OCI-LY3 (cell line): ENCODE data around the gene RDH16.
"Not testable (repeated sequence)": the region's sequence is repeated elsewhere in the genome, so short reads cannot be mapped to it uniquely, and the experiment has no call there.

Experiments used
- H2AFZ ChIP-seq: fragments of 200-600, 300-600 bp; shearing (Covaris generic); 2 replicates; pipeline ENCODE4 v1.6.0; 2014; ENCODE audit warnings: antibody characterized with exemption, low read depth, low read length
- H3K27ac ChIP-seq: fragments of 200-600, 300-600 bp; sonication (generic); 2 replicates; pipeline ENCODE4 v1.5.1; 2014; ENCODE audit warnings: mild to moderate bottlenecking, low read length, moderate library complexity, mixed read lengths
- H3K27me3 ChIP-seq: fragments of 200-600, 300-600 bp; sonication (generic); 2 replicates; pipeline ENCODE4 v1.6.1; 2014; ENCODE audit warnings: low read depth, low read length, mixed read lengths
- H3K36me3 ChIP-seq: fragments of 200-600, 300-600 bp; sonication (generic); replicated peaks from 2 replicates; pipeline ENCODE3; 2014; ENCODE audit warnings: low read depth, low read length, mixed read lengths
- H3K4me1 ChIP-seq: fragments of 300-600, 200-600 bp; sonication (generic); 2 replicates; pipeline ENCODE4 v1.6.1; 2014; ENCODE audit warnings: low read length, mixed read lengths
- H3K4me2 ChIP-seq: fragments of 200-600, 300-600 bp; sonication (generic); 2 replicates; pipeline ENCODE4 v1.6.1; 2014; ENCODE audit warnings: low read length, mixed read lengths
- H3K4me3 ChIP-seq: fragments of 300-600, 200-600 bp; sonication (generic); 2 replicates; pipeline ENCODE4 v1.5.1; 2014; ENCODE audit warnings: antibody characterized with exemption, mild to moderate bottlenecking, low read length, moderate library complexity
- H3K79me2 ChIP-seq: fragments of 300-600, 200-600 bp; shearing (Covaris generic); 2 replicates; pipeline ENCODE4 v1.6.1; 2014; ENCODE audit warnings: mild to moderate bottlenecking, low read length, mixed read lengths
- H3K9ac ChIP-seq: fragments of 300-600, 200-600 bp; shearing (Covaris generic); 2 replicates; pipeline ENCODE4 v1.6.0; 2014; ENCODE audit warnings: mild to moderate bottlenecking, low read length, moderate library complexity
- H3K9me3 ChIP-seq: fragments of 200-600, 300-600 bp; shearing (Covaris generic); 2 replicates; pipeline ENCODE4 v1.6.1; 2014; ENCODE audit warnings: low read length, mixed read lengths; ENCODE audit not compliant: insufficient read depth
- H4K20me1 ChIP-seq: fragments of 200-600, 300-600 bp; sonication (generic); 2 replicates; pipeline ENCODE4 v1.6.1; 2016; ENCODE audit warnings: low read length, mixed read lengths; ENCODE audit not compliant: insufficient read depth
- CTCF ChIP-seq: fragments of 200-600, 300-600 bp; sonication (generic); IDR thresholded peaks from 2 replicates; pipeline ENCODE4 v1.5.1; 2014; ENCODE audit warnings: antibody characterized with exemption, low read length, low read depth
- EZH2phosphoT487 ChIP-seq: fragments of 200-600 bp; shearing (Covaris generic); IDR thresholded peaks from 2 replicates; pipeline ENCODE4 v1.6.1; 2018; ENCODE audit warnings: antibody characterized with exemption, mixed run types, low read depth

Gene RDH16

DNA sequence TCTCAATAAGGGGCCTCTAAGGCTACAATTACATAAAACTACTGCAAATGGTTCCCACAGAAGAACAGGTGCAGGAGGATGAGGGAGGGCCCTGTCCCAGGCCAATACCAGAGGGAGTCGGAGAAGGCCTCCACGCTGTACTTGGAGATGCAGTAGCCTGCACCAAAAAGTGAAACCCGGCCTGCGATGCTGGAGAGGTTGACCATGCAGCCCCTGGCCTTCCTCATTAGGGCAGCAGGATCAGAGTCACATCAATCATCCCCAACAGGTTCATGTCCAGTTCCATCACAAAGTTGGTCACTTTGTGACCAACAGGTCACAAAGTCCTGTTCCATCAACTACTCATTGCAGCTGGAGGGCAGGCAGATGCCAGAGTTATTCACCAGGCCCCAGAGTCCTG is 26.0 kb upstream of the RDH16 start:
- Histone ChIP-seq H3K9me3 (no peaks in the 10 kb centered on the region), H2AFZ (no peak overlapping the region), H3K4me1 (peaks cover 3% of the 10 kb centered on the region; the same call in 1 of the 2 replicates), H3K79me2 (no peaks in the 10 kb centered on the region), H3K4me3 (no peak overlapping the region), H4K20me1 (no peaks in the 10 kb centered on the region), H3K27me3 (peaks cover 6% of the 10 kb centered on the region), H3K9ac (no peak overlapping the region), H3K36me3 (no peaks in the 10 kb centered on the region), H3K4me2 (no peak overlapping the region), H3K27ac (no peak overlapping the region)
- TF ChIP-seq EZH2phosphoT487 (no peak), CTCF (no peak)

DNA sequence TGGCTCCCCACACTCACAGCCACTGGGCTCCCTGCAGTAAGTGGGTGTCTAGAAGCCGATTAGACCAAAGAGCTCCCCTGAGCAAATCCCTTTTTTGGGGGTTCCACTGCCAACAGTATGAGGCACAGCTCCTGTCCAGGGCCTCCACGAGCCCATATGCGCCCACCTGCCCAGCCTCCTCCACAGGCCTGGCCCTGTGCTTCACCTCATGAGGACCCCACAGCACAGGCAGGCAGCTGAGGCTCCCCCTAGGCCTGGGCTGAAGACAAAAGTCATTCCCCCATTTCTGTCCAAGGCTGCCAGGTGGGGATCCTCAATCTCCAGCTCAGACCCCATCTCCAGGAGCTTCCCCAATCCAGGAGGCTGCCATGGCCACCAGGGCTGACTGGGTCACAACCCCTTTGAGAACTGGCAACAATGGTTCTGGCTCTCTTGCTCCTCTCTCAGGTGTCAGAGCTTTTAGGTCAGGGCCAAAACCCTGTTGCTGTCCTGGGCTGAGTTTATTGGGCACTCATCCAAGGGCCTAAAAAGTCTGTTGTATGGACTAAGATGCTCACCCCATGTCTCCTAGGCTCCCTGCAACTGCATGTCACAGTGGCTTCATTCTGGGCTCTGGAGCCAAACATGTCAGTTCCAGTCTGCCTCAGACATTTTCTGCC is 25.3 kb upstream of the RDH16 start:
- not testable (repeated sequence) for H3K79me2 ChIP-seq, H4K20me1 ChIP-seq, H3K4me2 ChIP-seq, H3K27ac ChIP-seq, H3K36me3 ChIP-seq, H2AFZ ChIP-seq, H3K27me3 ChIP-seq, H3K4me3 ChIP-seq, H3K4me1 ChIP-seq, H3K9me3 ChIP-seq, H3K9ac ChIP-seq

GRCh38 chr12:56980941-56981530 is 23.6 kb upstream of the RDH16 start:
- H2AFZ ChIP-seq = no peak overlapping the region

DNA sequence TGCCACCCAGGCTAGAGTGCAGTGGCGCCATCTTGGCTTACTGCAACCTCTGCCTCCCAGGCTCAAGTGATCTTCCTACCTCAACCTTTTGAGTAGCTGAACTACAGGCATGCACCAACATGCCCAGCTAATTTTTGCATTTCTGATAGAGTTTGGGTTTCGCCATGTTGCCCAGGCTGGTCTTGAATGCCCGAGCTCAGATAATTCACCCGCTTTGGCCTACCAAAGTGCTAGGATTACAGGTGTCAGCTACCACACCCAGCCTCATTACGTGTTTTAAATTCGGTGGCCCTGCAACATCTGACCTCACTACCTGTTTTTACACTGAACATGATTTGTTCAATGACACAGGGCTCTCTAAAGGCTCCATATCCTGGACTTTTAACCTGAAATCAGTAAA is 22.9 kb upstream of the RDH16 start:
- Histone ChIP-seq H3K9ac (no peak overlapping the region), H3K79me2 (no peaks in the 10 kb centered on the region), H3K4me2 (no peak overlapping the region), H3K36me3 (no peaks in the 10 kb centered on the region), H4K20me1 (no peaks in the 10 kb centered on the region), H3K27ac (no peak overlapping the region), H3K27me3 (no peaks in the 10 kb centered on the region), H3K4me1 (no peaks in the 10 kb centered on the region), H3K4me3 (no peak overlapping the region), H2AFZ (no peak overlapping the region), H3K9me3 (no peaks in the 10 kb centered on the region)
- TF ChIP-seq CTCF (no peak), EZH2phosphoT487 (no peak)

More at GRCh38 chr12:56980941-56981530, 23.6 kb upstream of the RDH16 start:
- H3K4me3 ChIP-seq = no peak overlapping the region
- no peaks in the 10 kb centered on the region for H3K27me3 ChIP-seq
- TF ChIP-seq CTCF = no peak
- TF ChIP-seq EZH2phosphoT487 = no peak
- H3K4me2 ChIP-seq = no peak overlapping the region
- no peaks in the 10 kb centered on the region for H3K79me2 ChIP-seq
- H3K9ac ChIP-seq = no peak overlapping the region
- H3K9me3 ChIP-seq = no peaks in the 10 kb centered on the region
- H3K4me1 ChIP-seq = no peaks in the 10 kb centered on the region
- H4K20me1 ChIP-seq = no peaks in the 10 kb centered on the region
- H3K27ac ChIP-seq = no peak overlapping the region
- no peaks in the 10 kb centered on the region for H3K36me3 ChIP-seq
